Mucosa of stomach (tissue), 1 donor: Measurements from ENCODE around the gene FOXE3.

Experiments
- H3K27me3 ChIP-seq: one replicate; pipeline ENCODE4 v1.7.0; 2013; ENCODE audit warnings: mild to moderate bottlenecking, low read length; ENCODE audit not compliant: control insufficient read depth, insufficient read depth
- H3K36me3 ChIP-seq: one replicate; pipeline ENCODE4 v1.7.0; 2013; ENCODE audit warnings: low read length; ENCODE audit not compliant: control insufficient read depth, insufficient read depth
- H3K4me1 ChIP-seq: one replicate; pipeline ENCODE4 v1.7.0; 2013; ENCODE audit warnings: mild to moderate bottlenecking, low read length; ENCODE audit not compliant: control insufficient read depth, insufficient read depth
- H3K4me3 ChIP-seq: one replicate; pipeline ENCODE4 v1.7.0; 2013; ENCODE audit warnings: low read length
- H3K9ac ChIP-seq: one replicate; pipeline ENCODE4 v1.7.0; 2013; ENCODE audit warnings: mild to moderate bottlenecking, low read length, moderate library complexity
- H3K9me3 ChIP-seq: one replicate; pipeline ENCODE4 v1.7.0; 2013; ENCODE audit warnings: mild to moderate bottlenecking, low read length, moderate library complexity; ENCODE audit not compliant: control insufficient read depth
- donor health status: Pancreatic carcinoma.

FOXE3 gene

GRCh38 chr1:47438165-47439016 is 22.3 kb downstream of the FOXE3 start:
- Histone ChIP-seq H3K27me3 (peaks cover 89% of the 10 kb centered on the region), H3K9ac (no peak overlapping the region), H3K4me3 (no peak overlapping the region), H3K36me3 (no peaks in the 10 kb centered on the region), H3K4me1 (peaks cover 22% of the 10 kb centered on the region), H3K9me3 (no peaks in the 10 kb centered on the region)

GRCh38 chr1:47439017-47439818 is 23.1 kb downstream of the FOXE3 start:
- Histone ChIP-seq H3K9me3 (no peaks in the 10 kb centered on the region), H3K4me1 (peaks cover 19% of the 10 kb centered on the region), H3K9ac (no peak overlapping the region), H3K36me3 (no peaks in the 10 kb centered on the region), H3K27me3 (peaks cover 89% of the 10 kb centered on the region), H3K4me3 (no peak overlapping the region)

DNA sequence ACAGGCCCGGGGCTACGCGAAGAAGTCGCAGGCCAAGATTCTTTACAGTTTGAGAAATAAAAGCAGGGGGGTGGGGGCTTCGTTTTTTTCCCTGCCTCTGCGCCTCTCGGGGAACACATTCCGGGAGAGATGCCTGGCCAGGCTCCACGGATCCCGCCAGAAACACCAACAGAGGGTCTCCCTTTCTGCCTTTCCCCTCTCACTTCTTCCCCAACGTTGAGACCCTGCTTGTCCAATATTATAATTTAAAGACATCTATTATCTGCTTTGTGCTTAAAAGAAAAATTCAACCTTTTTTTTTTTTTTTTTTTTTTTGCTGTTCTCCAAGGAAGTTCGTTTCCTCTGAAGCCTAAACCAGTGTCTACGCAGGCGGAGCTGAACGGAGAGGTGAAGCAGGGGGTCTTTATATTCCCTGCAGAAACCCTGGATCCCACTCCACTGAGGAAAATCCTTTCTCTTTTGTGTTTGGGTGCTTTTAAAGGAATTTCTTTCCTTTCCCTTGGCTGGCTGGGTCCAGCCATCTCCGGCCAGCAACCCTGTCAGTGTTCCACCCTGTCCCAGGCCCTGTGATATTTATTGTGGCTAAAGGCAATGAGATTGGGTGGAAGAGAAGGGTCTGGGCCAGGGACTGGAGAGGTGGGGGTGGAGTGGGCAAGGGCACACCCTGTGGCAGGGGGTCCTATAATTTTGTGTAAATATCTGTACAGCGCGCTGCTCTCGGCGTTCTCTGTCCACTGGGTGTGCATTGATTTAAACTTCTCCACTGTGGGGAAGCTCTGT is 23.9 kb downstream of the FOXE3 start:
- no peak overlapping the region for H3K4me3 ChIP-seq
- no peaks in the 10 kb centered on the region for H3K9me3 ChIP-seq
- no peaks in the 10 kb centered on the region for H3K36me3 ChIP-seq
- peaks cover 89% of the 10 kb centered on the region for H3K27me3 ChIP-seq
- H3K4me1 ChIP-seq: peaks cover 20% of the 10 kb centered on the region
- no peak overlapping the region for H3K9ac ChIP-seq

DNA sequence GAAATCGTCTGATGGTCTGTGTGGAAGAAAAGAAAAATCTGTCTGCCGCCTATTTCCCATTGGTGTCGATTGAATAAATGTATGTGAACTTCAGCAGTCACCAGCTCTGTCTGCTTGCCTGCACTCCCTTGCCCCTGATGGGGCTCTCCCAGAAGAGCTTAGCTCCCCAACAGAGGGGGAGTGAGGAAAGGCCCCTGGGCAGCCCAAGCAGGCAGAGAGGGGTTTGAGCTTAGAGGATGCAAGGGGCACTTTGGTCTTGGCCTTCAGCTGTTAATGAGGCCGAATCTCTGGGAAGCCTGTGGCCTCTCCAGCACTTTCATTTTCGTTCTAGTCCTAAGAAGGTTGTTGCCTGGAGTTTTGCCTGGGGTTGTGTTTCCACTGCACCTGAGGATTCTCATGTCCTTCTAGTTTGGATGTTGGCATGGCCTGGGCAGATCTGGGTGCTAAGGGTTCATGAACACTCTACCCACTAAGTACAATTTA is 24.6 kb downstream of the FOXE3 start:
- Histone ChIP-seq H3K4me1 (peaks cover 24% of the 10 kb centered on the region), H3K4me3 (no peak overlapping the region), H3K27me3 (peaks cover 89% of the 10 kb centered on the region), H3K9ac (no peak overlapping the region), H3K9me3 (no peaks in the 10 kb centered on the region), H3K36me3 (no peaks in the 10 kb centered on the region)

GRCh38 chr1:47441450-47442106 is 25.5 kb downstream of the FOXE3 start:
- Histone ChIP-seq H3K27me3 (peaks cover 89% of the 10 kb centered on the region), H3K9ac (no peak overlapping the region)

DNA sequence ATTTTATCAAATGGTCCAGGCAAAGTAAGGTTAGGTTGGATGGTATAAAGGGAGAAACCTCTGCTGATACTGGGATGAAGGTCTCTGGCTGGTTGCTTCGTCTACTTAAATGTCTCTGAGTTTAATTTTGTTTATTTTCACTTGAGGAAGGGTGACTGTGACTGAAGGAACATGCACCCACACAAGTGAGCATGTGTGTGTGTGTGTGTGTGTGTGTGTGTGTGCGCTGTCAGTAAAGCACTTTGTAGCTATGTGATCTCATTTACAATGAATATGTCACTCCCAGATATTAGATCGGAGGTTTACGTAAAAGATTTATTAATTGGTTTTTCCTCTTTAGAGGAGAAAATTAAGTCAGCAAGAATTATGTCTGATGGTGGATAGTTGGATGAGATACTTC is 26.1 kb downstream of the FOXE3 start:
- Histone ChIP-seq H3K27me3 (peaks cover 89% of the 10 kb centered on the region), H3K36me3 (no peaks in the 10 kb centered on the region), H3K9me3 (no peaks in the 10 kb centered on the region), H3K9ac (no peak overlapping the region), H3K4me1 (peaks cover 16% of the 10 kb centered on the region), H3K4me3 (no peak overlapping the region)

More at GRCh38 chr1:47441450-47442106, 25.5 kb downstream of the FOXE3 start:
- Histone ChIP-seq H3K9me3 (no peaks in the 10 kb centered on the region), H3K4me3 (no peak overlapping the region), H3K4me1 (peaks cover 20% of the 10 kb centered on the region), H3K36me3 (no peaks in the 10 kb centered on the region)

DNA sequence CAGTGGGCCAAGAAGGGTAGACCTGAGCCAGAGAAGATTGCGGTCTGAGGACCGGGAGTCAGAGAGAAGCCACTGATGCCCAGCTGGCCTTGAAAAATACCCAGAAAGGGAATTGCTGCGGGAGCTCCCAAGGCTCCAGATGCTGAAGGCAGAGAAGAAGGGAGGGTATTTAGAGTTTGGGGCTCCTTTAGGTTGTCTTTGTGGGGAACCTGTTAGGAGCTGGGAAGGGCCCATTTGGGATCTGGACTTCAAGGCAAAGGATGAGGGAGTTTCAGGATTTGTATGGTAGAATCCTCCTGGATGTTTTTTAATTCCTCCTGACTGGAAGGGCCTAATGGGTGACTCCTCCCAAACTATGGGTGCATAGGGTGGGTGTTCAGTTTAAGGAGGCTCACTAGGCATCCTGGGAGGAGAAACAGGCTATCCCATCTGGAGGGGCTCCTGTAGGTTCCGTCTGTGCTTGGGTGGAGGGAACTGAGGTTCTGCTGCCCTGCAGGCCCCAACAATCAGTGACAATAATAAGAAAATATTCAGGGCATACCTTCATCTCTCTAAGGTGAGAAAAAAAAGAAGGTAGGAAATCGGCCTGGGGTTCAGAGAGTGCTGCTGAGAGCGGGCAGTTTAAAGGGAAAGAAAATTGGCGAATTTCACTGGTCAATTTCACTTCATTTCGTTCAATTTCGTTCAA is 26.9 kb downstream of the FOXE3 start:
- no peak overlapping the region for H3K9ac ChIP-seq
- H3K4me1 ChIP-seq: peaks cover 16% of the 10 kb centered on the region
- H3K27me3 ChIP-seq: peaks cover 95% of the 10 kb centered on the region
- no peak overlapping the region for H3K4me3 ChIP-seq
- no peaks in the 10 kb centered on the region for H3K36me3 ChIP-seq
- H3K9me3 ChIP-seq: no peaks in the 10 kb centered on the region

DNA sequence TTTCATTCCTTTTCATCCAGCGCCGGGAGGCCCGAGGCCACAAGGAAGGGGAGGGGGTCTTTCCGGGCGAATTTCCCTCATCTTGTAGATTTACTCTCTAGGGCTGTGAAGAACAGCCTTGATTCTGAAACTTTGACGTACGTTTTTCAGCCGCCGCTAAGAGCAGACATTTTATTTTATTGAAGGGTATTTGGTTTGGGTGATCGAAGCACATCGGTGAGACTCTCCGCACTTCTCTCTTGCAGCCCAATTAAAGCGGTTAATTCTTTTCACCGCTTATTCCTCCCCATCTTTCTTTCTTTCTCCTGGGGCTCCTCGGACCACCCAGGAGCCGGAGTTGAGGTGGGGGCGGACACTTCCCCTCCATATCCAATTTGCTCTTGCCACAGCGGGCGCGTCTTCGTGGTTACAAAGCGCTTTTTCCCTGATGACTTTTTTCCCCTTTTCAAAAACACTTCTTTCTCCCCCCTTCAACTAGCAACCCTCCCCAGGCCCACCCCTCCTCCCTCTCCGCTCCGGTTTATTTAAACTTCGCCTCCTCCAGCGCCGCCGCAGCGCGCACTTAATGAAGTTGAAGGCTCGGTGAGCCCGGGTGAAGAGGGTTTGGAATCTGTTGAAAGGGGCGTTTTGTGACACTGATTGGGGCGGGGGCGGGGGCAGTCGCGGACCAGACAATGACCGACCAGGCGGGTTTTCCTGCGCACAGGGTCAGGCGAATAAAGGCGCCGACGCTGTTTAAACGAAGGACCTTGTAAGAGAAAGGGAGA is 27.6 kb downstream of the FOXE3 start:
- H3K4me3 ChIP-seq: peak overlapping the region; percentile 7
- no peaks in the 10 kb centered on the region for H3K36me3 ChIP-seq

DNA sequence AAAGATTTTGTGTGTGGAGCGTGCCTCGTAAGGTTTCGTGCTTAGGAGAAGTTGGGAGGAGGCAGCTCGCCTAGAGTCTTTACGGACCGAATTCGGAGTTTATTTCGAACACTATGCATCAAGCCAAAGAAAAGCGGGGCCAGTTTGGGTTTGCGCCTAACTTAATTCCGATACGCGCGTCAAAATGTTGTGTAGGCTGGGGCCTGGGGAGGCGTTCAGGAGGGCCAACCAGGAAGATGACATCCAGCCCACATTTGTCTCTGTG is 28.1 kb downstream of the FOXE3 start:
- Histone ChIP-seq H3K36me3 (no peaks in the 10 kb centered on the region), H3K4me1 (peaks cover 16% of the 10 kb centered on the region), H3K9me3 (no peaks in the 10 kb centered on the region), H3K9ac (no peak overlapping the region), H3K27me3 (peaks cover 99% of the 10 kb centered on the region), H3K4me3 (peak overlapping the region; percentile 7)

More for the DNA sequence above, 27.6 kb downstream of the FOXE3 start:
- H3K9ac ChIP-seq: no peak overlapping the region
- peaks cover 99% of the 10 kb centered on the region for H3K27me3 ChIP-seq
- no peaks in the 10 kb centered on the region for H3K9me3 ChIP-seq
- peaks cover 16% of the 10 kb centered on the region for H3K4me1 ChIP-seq

GRCh38 chr1:47444562-47445465 is 28.7 kb downstream of the FOXE3 start:
- H3K27me3 ChIP-seq: peaks cover 99% of the 10 kb centered on the region
- H3K4me1 ChIP-seq: peaks cover 17% of the 10 kb centered on the region
- no peaks in the 10 kb centered on the region for H3K9me3 ChIP-seq
- no peak overlapping the region for H3K9ac ChIP-seq
- H3K4me3 ChIP-seq: no peak overlapping the region
- H3K36me3 ChIP-seq: no peaks in the 10 kb centered on the region
